ENCODE data around the gene GLIS1.

- TF ChIP-seq SPI1 (IDR thresholded peaks at IDR 0.05; ENCODE audit: borderline replicate concordance, insufficient read depth, low read depth, low read length) (no peak), RCOR1 (conservative IDR thresholded peaks at IDR 0.05; ENCODE audit: low read depth, low read length) (no peak), SREBF2 (IDR thresholded peaks at IDR 0.05; ENCODE audit: low read length) (no peak), TARDBP (IDR thresholded peaks at IDR 0.05; ENCODE audit: borderline replicate concordance) (no peak), KDM1A (IDR thresholded peaks at IDR 0.05; ENCODE audit: borderline replicate concordance) (no peak)
- TF ChIP-seq, protein P1, sequence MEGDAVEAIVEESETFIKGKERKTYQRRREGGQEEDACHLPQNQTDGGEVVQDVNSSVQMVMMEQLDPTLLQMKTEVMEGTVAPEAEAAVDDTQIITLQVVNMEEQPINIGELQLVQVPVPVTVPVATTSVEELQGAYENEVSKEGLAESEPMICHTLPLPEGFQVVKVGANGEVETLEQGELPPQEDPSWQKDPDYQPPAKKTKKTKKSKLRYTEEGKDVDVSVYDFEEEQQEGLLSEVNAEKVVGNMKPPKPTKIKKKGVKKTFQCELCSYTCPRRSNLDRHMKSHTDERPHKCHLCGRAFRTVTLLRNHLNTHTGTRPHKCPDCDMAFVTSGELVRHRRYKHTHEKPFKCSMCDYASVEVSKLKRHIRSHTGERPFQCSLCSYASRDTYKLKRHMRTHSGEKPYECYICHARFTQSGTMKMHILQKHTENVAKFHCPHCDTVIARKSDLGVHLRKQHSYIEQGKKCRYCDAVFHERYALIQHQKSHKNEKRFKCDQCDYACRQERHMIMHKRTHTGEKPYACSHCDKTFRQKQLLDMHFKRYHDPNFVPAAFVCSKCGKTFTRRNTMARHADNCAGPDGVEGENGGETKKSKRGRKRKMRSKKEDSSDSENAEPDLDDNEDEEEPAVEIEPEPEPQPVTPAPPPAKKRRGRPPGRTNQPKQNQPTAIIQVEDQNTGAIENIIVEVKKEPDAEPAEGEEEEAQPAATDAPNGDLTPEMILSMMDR (IDR thresholded peaks at IDR 0.05 in 2 of 3, conservative IDR thresholded peaks at IDR 0.05 in 1 of 3; ENCODE audit: control insufficient read depth in 2 of 3, extremely low read depth in 1 of 3, insufficient read depth in 1 of 3, low read depth in 3 of 3, low read length in 3 of 3) = no peak
Observed at GRCh38 chr1:53604291-53604919, 134.6 kb downstream of the GLIS1 start.

Data from GM12878 (cell line).